Keratinocyte (primary cell): Measurements from ENCODE around the gene CLINT1.

Experiments
- CTCF ChIP-seq, 3 experiments: IDR thresholded peaks in 1 of 3; conservative IDR thresholded peaks in 1 of 3; optimal IDR thresholded peaks in 1 of 3; 2 replicates in 2 of 3; 3 replicates in 1 of 3; pipeline versions ENCODE3 to v1.5.1; 2011; ENCODE audit warnings: low read length in 3 of 3, mild to moderate bottlenecking in 3 of 3, moderate library complexity in 2 of 3, control low read depth in 1 of 3, inconsistent platforms in 1 of 3; ENCODE audit not compliant: insufficient read depth in 2 of 3; ENCODE audit errors: extremely low read depth in 1 of 3
- EZH2 ChIP-seq: IDR thresholded peaks from one replicate; pipeline ENCODE4 v1.6.1; 2012; ENCODE audit warnings: inconsistent platforms, mild to moderate bottlenecking, low read length, moderate library complexity

- TF ChIP-seq CTCF (optimal IDR thresholded peaks at IDR 0.05 in 1 of 3, IDR thresholded peaks at IDR 0.05 in 1 of 3, conservative IDR thresholded peaks at IDR 0.05 in 1 of 3; ENCODE audit: extremely low read depth in 1 of 3, insufficient read depth in 2 of 3, low read length in 3 of 3) (no peak), EZH2 (no peak)
Measured at GRCh38 chr5:157819502-157820115, 39.3 kb downstream of the CLINT1 start.
